Gastrocnemius medialis (tissue), 4 donors: ENCODE measurements around the gene WDR73.

Source experiments
- CTCF ChIP-seq, 5 experiments: fragments of 450-650 bp in 3 of 5; fragments of 200-600 bp in 2 of 5; sonication (generic) in 2 of 5; IDR thresholded peaks in 4 of 5; conservative IDR thresholded peaks in 1 of 5; 1 replicate in 4 of 5; 2 replicates in 1 of 5; pipeline ENCODE4 v1.5.1; 2016 to 2019; ENCODE audit warnings: antibody characterized with exemption in 5 of 5, mild to moderate bottlenecking in 3 of 5, moderate library complexity in 3 of 5
- POLR2A ChIP-seq, 2 donors: fragments of 450-650 bp; IDR thresholded peaks; one replicate each; pipeline ENCODE4 v1.6.1; 2017; ENCODE audit warnings: antibody characterized with exemption in 2 of 2, mild to moderate bottlenecking in 2 of 2, moderate library complexity in 2 of 2

GRCh38 chr15:84611631-84612030, 42.5 kb downstream of the WDR73 start:
- no peak for TF ChIP-seq CTCF (IDR thresholded peaks at IDR 0.05 in 4 of 5, conservative IDR thresholded peaks at IDR 0.05 in 1 of 5)
- no peak for TF ChIP-seq POLR2A (IDR thresholded peaks at IDR 0.05)
